ENCODE results near the gene ISYNA1. TPM values are rescaled to one million over a fixed set of nuclear protein-coding genes. Genes with fewer than 3 reads are reported as not detected.

Gene ISYNA1
- total RNA-seq, 1 experiment from 2014 or later: 129 TPM

GRCh38 chr19:18435178-18435841, 2.6 kb downstream of the ISYNA1 start:
- Histone ChIP-seq H3K36me3 (ENCODE audit: low read depth) (no peaks in the 10 kb centered on the region; the same call in 1 of the 2 replicates), H2AFZ (no peak overlapping the region), H3K9me3 (ENCODE audit: insufficient read depth, low read depth) (no peaks in the 10 kb centered on the region), H3K4me2 (no peak overlapping the region), H3K4me1 (replicated peaks; ENCODE audit: insufficient read depth) (peaks cover 22% of the 10 kb centered on the region), H3F3A (ENCODE audit: insufficient read depth, low read depth) (peaks cover 56% of the 10 kb centered on the region), H3K4me3 (no peak overlapping the region), H3K27ac (no peak overlapping the region), H3K27me3 (ENCODE audit: insufficient read depth, low read depth) (no peaks in the 10 kb centered on the region), H3K9me2 (ENCODE audit: insufficient read depth) (no peaks in the 10 kb centered on the region), H3K79me2 (ENCODE audit: low read depth) (peaks cover 8% of the 10 kb centered on the region; the same call in 1 of the 2 replicates), H4K20me1 (ENCODE audit: insufficient read depth) (peaks cover 5% of the 10 kb centered on the region; the same call in 1 of the 2 replicates)
- no TSS peak for BruUV-seq (replicated peaks)
- intact Hi-C loops (cut with micrococcal nuclease; ENCODE audit: unreplicated experiment): no loop called here
- ChIA-PET POLR2A (ENCODE audit: unreplicated experiment) (interaction anchor here (0.7 kb wide), 1 partner anchor 1684 kb away, joined by 7 read pairs; no protein-coding TSS in a partner anchor), CTCF (no interaction called here)
- no peak for DNase-seq
- TF ChIP-seq CTCF (conservative IDR thresholded peaks at IDR 0.05) (no peak), EZH2 (IDR thresholded peaks at IDR 0.05; ENCODE audit: low read depth) (no peak)

- H3K4me3 ChIP-seq: no peak overlapping the region
- ChIA-PET CTCF (no interaction called here), POLR2A (ENCODE audit: unreplicated experiment) (interaction anchor here (0.7 kb wide), 1 partner anchor 1684 kb away, joined by 7 read pairs; no protein-coding TSS in a partner anchor)
- H3K27me3 ChIP-seq (ENCODE audit: insufficient read depth, low read depth): no peaks in the 10 kb centered on the region
- no peaks in the 10 kb centered on the region for H3K9me2 ChIP-seq (ENCODE audit: insufficient read depth)
- no peak for DNase-seq
- no peak overlapping the region for H3K4me2 ChIP-seq
- intact Hi-C loops (cut with micrococcal nuclease; ENCODE audit: unreplicated experiment): no loop called here
- no peaks in the 10 kb centered on the region; the same call in 1 of the 2 replicates for H3K36me3 ChIP-seq (ENCODE audit: low read depth)
- peaks cover 49% of the 10 kb centered on the region for H3F3A ChIP-seq (ENCODE audit: insufficient read depth, low read depth)
- BruUV-seq (replicated peaks): no TSS peak
- TF ChIP-seq CTCF (conservative IDR thresholded peaks at IDR 0.05) (no peak), EZH2 (IDR thresholded peaks at IDR 0.05; ENCODE audit: low read depth) (no peak)
- peaks cover 8% of the 10 kb centered on the region; the same call in 1 of the 2 replicates for H3K79me2 ChIP-seq (ENCODE audit: low read depth)
- no peak overlapping the region for H3K27ac ChIP-seq
- H2AFZ ChIP-seq: no peak overlapping the region
- peaks cover 5% of the 10 kb centered on the region; the same call in 1 of the 2 replicates for H4K20me1 ChIP-seq (ENCODE audit: insufficient read depth)
- H3K9me3 ChIP-seq (ENCODE audit: insufficient read depth, low read depth): no peaks in the 10 kb centered on the region
- peaks cover 22% of the 10 kb centered on the region for H3K4me1 ChIP-seq (replicated peaks; ENCODE audit: insufficient read depth)
Observed at GRCh38 chr19:18434411-18435175, 3.3 kb downstream of the ISYNA1 start.

- BruUV-seq (replicated peaks): TSS peak; percentile 62
- no peak overlapping the region for H3K4me2 ChIP-seq
- peaks cover 15% of the 10 kb centered on the region for H3K4me1 ChIP-seq (replicated peaks; ENCODE audit: insufficient read depth)
- intact Hi-C loops (cut with micrococcal nuclease; ENCODE audit: unreplicated experiment): no loop called here
- ChIA-PET CTCF (no interaction called here), POLR2A (ENCODE audit: unreplicated experiment) (no interaction called here)
- H3F3A ChIP-seq (ENCODE audit: insufficient read depth, low read depth): peaks cover 42% of the 10 kb centered on the region
- DNase-seq: no peak
- peaks cover 8% of the 10 kb centered on the region; the same call in 1 of the 2 replicates for H3K79me2 ChIP-seq (ENCODE audit: low read depth)
- no peak overlapping the region for H3K27ac ChIP-seq
- TF ChIP-seq CTCF (conservative IDR thresholded peaks at IDR 0.05) (no peak), EZH2 (IDR thresholded peaks at IDR 0.05; ENCODE audit: low read depth) (no peak)
- H3K9me2 ChIP-seq (ENCODE audit: insufficient read depth): no peaks in the 10 kb centered on the region
- H2AFZ ChIP-seq: no peak overlapping the region
- no peaks in the 10 kb centered on the region for H3K27me3 ChIP-seq (ENCODE audit: insufficient read depth, low read depth)
- H3K9me3 ChIP-seq (ENCODE audit: insufficient read depth, low read depth): no peaks in the 10 kb centered on the region
- no peaks in the 10 kb centered on the region; the same call in 1 of the 2 replicates for H3K36me3 ChIP-seq (ENCODE audit: low read depth)
- H3K4me3 ChIP-seq: no peak overlapping the region
- H4K20me1 ChIP-seq (ENCODE audit: insufficient read depth): peaks cover 5% of the 10 kb centered on the region; the same call in 1 of the 2 replicates
Observed at GRCh38 chr19:18433735-18434398, 4.1 kb downstream of the ISYNA1 start.
